ENCODE results near the gene CFLAR.

The CFLAR gene

GRCh38 chr2:201154615-201155399, 38.8 kb downstream of the CFLAR start:
- TF ChIP-seq, protein P1, sequence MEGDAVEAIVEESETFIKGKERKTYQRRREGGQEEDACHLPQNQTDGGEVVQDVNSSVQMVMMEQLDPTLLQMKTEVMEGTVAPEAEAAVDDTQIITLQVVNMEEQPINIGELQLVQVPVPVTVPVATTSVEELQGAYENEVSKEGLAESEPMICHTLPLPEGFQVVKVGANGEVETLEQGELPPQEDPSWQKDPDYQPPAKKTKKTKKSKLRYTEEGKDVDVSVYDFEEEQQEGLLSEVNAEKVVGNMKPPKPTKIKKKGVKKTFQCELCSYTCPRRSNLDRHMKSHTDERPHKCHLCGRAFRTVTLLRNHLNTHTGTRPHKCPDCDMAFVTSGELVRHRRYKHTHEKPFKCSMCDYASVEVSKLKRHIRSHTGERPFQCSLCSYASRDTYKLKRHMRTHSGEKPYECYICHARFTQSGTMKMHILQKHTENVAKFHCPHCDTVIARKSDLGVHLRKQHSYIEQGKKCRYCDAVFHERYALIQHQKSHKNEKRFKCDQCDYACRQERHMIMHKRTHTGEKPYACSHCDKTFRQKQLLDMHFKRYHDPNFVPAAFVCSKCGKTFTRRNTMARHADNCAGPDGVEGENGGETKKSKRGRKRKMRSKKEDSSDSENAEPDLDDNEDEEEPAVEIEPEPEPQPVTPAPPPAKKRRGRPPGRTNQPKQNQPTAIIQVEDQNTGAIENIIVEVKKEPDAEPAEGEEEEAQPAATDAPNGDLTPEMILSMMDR (IDR thresholded peaks at IDR 0.05; ENCODE audit: insufficient read depth, missing control alignments) = no peak
- no peak for FAIRE-seq

DNA sequence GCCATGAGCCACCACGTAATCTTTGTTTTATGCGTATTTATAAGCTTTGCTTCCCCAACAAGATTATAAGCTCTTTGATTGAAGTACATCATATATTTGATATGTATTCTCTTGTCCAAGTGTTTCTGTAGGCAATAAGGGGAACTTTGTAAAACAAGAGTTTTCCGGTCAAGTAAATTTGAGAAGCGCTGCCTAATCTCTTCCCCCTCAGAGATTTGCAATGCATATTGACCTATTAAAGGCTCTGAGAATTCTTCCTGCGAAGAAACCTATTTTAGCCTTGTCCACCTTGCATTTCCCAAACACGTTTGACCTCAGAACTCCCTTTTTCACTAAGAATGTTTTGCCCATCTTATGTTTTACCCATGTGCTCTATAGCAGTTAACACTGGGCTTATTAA, 40.1 kb downstream of the CFLAR start:
- DNase-seq (ENCODE audit: insufficient read length, low spot score) (no peak), FAIRE-seq (no peak)
- TF ChIP-seq, protein P1 (IDR thresholded peaks at IDR 0.05; ENCODE audit: insufficient read depth, missing control alignments) = no peak

More at GRCh38 chr2:201154615-201155399, 38.8 kb downstream of the CFLAR start:
- no peak for DNase-seq (ENCODE audit: insufficient read length, low spot score)

GRCh38 chr2:201156640-201157039, 40.7 kb downstream of the CFLAR start:
- no peak for DNase-seq (ENCODE audit: insufficient read length, low spot score)
- no peak for FAIRE-seq
- TF ChIP-seq, protein P1 (IDR thresholded peaks at IDR 0.05; ENCODE audit: insufficient read depth, missing control alignments) = no peak

- TF ChIP-seq, protein P1 (IDR thresholded peaks at IDR 0.05; ENCODE audit: insufficient read depth, missing control alignments) = no peak
- FAIRE-seq = no peak
- DNase-seq (ENCODE audit: insufficient read length, low spot score) = no peak
Observed at GRCh38 chr2:201157694-201158093, 41.7 kb downstream of the CFLAR start.

GRCh38 chr2:201158111-201158929, 42.4 kb downstream of the CFLAR start:
- TF ChIP-seq, protein P1 (IDR thresholded peaks at IDR 0.05; ENCODE audit: insufficient read depth, missing control alignments) = peak; percentile 90
- peak; percentile 37 for DNase-seq (ENCODE audit: insufficient read length, low spot score)
- peak; percentile 85 for FAIRE-seq

- no peak for FAIRE-seq
- TF ChIP-seq, protein P1 (IDR thresholded peaks at IDR 0.05; ENCODE audit: insufficient read depth, missing control alignments) = no peak
- DNase-seq (ENCODE audit: insufficient read length, low spot score) = no peak
Observed at GRCh38 chr2:201164166-201164565, 48.2 kb downstream of the CFLAR start.

Data from D721Med (cell line).